Mesodermal cell (in vitro differentiated cells): ENCODE data around the gene SPOCK1.

Source experiments
- H3K27ac ChIP-seq: 2 replicates; pipeline ENCODE4 v1.7.0; 2013; ENCODE audit warnings: mild to moderate bottlenecking, low read depth, low read length, moderate library complexity; ENCODE audit not compliant: severe bottlenecking
- H3K36me3 ChIP-seq: 2 replicates; pipeline ENCODE4 v1.7.1; 2013; ENCODE audit warnings: mild to moderate bottlenecking, low read length, moderate library complexity; ENCODE audit not compliant: control insufficient read depth, insufficient read depth
- H3K4me1 ChIP-seq: one replicate; pipeline ENCODE4 v1.7.1; 2013; ENCODE audit warnings: mild to moderate bottlenecking, low read length; ENCODE audit not compliant: insufficient read depth, control insufficient read depth, poor library complexity, severe bottlenecking
- H3K4me3 ChIP-seq: 2 replicates; pipeline ENCODE4 v1.7.0; 2013; ENCODE audit warnings: low read length, control low read depth, mild to moderate bottlenecking; ENCODE audit not compliant: insufficient read depth, poor library complexity, severe bottlenecking; ENCODE audit errors: extremely low read depth
- H3K9me3 ChIP-seq: 2 replicates; pipeline ENCODE4 v1.7.1; 2013; ENCODE audit warnings: mild to moderate bottlenecking, low read length, moderate library complexity; ENCODE audit not compliant: control insufficient read depth
- WGBS, 2 experiments: methylation state at CpG; one replicate each; pipeline ENCODE4 v1.1.5; 2013; ENCODE audit warnings: missing lambda C conversion rate in 2 of 2; ENCODE audit not compliant: insufficient coverage in 2 of 2; 5-methylcytosine and 5-hydroxymethylcytosine counted together

Gene SPOCK1

GRCh38 chr5:137142764-137143605, 356.1 kb downstream of the SPOCK1 start:
- Histone ChIP-seq H3K4me1 (no peaks in the 10 kb centered on the region), H3K4me3 (no peak overlapping the region), H3K36me3 (no peaks in the 10 kb centered on the region), H3K9me3 (no peaks in the 10 kb centered on the region), H3K27ac (no peak overlapping the region)
- 88 to 93% methylated on average over 7 of the region's 7 CpGs for WGBS, 2 experiments

- WGBS, 2 experiments: 66 to 87% methylated on average over 3 of the region's 3 CpGs
- no peak overlapping the region for H3K4me3 ChIP-seq
- H3K4me1 ChIP-seq: no peaks in the 10 kb centered on the region
- H3K36me3 ChIP-seq: no peaks in the 10 kb centered on the region
- no peak overlapping the region for H3K27ac ChIP-seq
- H3K9me3 ChIP-seq: no peaks in the 10 kb centered on the region
Observed at GRCh38 chr5:137142346-137142745, 356.8 kb downstream of the SPOCK1 start.

- Histone ChIP-seq H3K36me3 (no peaks in the 10 kb centered on the region), H3K27ac (no peak overlapping the region), H3K4me1 (no peaks in the 10 kb centered on the region), H3K4me3 (no peak overlapping the region), H3K9me3 (no peaks in the 10 kb centered on the region)
- 86 to 93% methylated on average over 2 to 3 of the region's 3 CpGs for whole genome bisulfite sequencing, 2 experiments
Observed at GRCh38 chr5:137141779-137142178, 357.3 kb downstream of the SPOCK1 start.

GRCh38 chr5:137136991-137137632, 362.0 kb downstream of the SPOCK1 start:
- Histone ChIP-seq H3K4me1 (no peaks in the 10 kb centered on the region), H3K27ac (no peak overlapping the region), H3K36me3 (no peaks in the 10 kb centered on the region), H3K9me3 (no peaks in the 10 kb centered on the region), H3K4me3 (no peak overlapping the region)
- WGBS, 2 experiments: 41 to 55% methylated on average over 2 of the region's 3 CpGs

GRCh38 chr5:137134920-137135532, 364.1 kb downstream of the SPOCK1 start:
- no peak overlapping the region for H3K27ac ChIP-seq
- H3K4me3 ChIP-seq: no peak overlapping the region
- H3K9me3 ChIP-seq: no peaks in the 10 kb centered on the region
- WGBS, 2 experiments: 100% methylated on average over 1 of the region's 7 CpGs
- H3K4me1 ChIP-seq: no peaks in the 10 kb centered on the region
- H3K36me3 ChIP-seq: no peaks in the 10 kb centered on the region

- Histone ChIP-seq H3K36me3 (no peaks in the 10 kb centered on the region), H3K4me1 (no peaks in the 10 kb centered on the region), H3K9me3 (no peaks in the 10 kb centered on the region), H3K27ac (no peak overlapping the region), H3K4me3 (no peak overlapping the region)
- WGBS, 2 experiments: 86 to 93% methylated on average over 1 to 2 of the region's 2 CpGs
Observed at GRCh38 chr5:137129886-137130680, 369.0 kb downstream of the SPOCK1 start.

GRCh38 chr5:137128012-137128411, 371.1 kb downstream of the SPOCK1 start:
- Histone ChIP-seq H3K4me1 (no peaks in the 10 kb centered on the region), H3K4me3 (no peak overlapping the region), H3K36me3 (no peaks in the 10 kb centered on the region), H3K9me3 (no peaks in the 10 kb centered on the region), H3K27ac (no peak overlapping the region)
- WGBS, 2 experiments: 71 to 97% methylated on average over 1 to 2 of the region's 4 CpGs

- Histone ChIP-seq H3K36me3 (no peaks in the 10 kb centered on the region), H3K4me1 (no peaks in the 10 kb centered on the region), H3K4me3 (no peak overlapping the region), H3K9me3 (no peaks in the 10 kb centered on the region), H3K27ac (no peak overlapping the region)
- 100% methylated on average over 1 of the region's 1 CpG for WGBS, 2 experiments
Observed at GRCh38 chr5:137126829-137127228, 372.3 kb downstream of the SPOCK1 start.

- WGBS, 2 experiments: 83 to 90% methylated on average over 1 to 2 of the region's 2 CpGs
- no peak overlapping the region for H3K27ac ChIP-seq
Observed at GRCh38 chr5:137122558-137122957, 376.6 kb downstream of the SPOCK1 start.

GRCh38 chr5:137122075-137122474, 377.1 kb downstream of the SPOCK1 start:
- Histone ChIP-seq H3K27ac (no peak overlapping the region), H3K4me1 (no peaks in the 10 kb centered on the region), H3K36me3 (no peaks in the 10 kb centered on the region), H3K4me3 (no peak overlapping the region), H3K9me3 (no peaks in the 10 kb centered on the region)
- WGBS, 2 experiments: no CpG with 5 or more reads among the region's 3 CpGs

More at GRCh38 chr5:137122558-137122957, 376.6 kb downstream of the SPOCK1 start:
- H3K4me3 ChIP-seq: no peak overlapping the region
- H3K4me1 ChIP-seq: no peaks in the 10 kb centered on the region
- H3K9me3 ChIP-seq: no peaks in the 10 kb centered on the region
- H3K36me3 ChIP-seq: no peaks in the 10 kb centered on the region
